Neural cell (in vitro differentiated cells): ENCODE data around the gene POMT1.

ENCODE experiments used
- EP300 ChIP-seq: fragments of 450-650 bp; conservative IDR thresholded peaks from 2 replicates; pipeline ENCODE4 v1.6.1; 2014; ENCODE audit warnings: antibody characterized with exemption, mild to moderate bottlenecking, moderate library complexity; ENCODE audit not compliant: poor library complexity, severe bottlenecking
- EZH2 ChIP-seq: fragments of 200-600, 300-800 bp; shearing (Covaris generic), sonication (generic); IDR thresholded peaks from 2 replicates; pipeline ENCODE4 v1.6.1; 2014; ENCODE audit warnings: antibody characterized with exemption, low read length, borderline replicate concordance, mild to moderate bottlenecking; ENCODE audit not compliant: insufficient read depth, poor library complexity, severe bottlenecking
- POLR2AphosphoS5 ChIP-seq: IDR thresholded peaks from 2 replicates; pipeline ENCODE4 v1.6.1; 2012
- RAD21 ChIP-seq: fragments of 450-650 bp; conservative IDR thresholded peaks from 2 replicates; pipeline ENCODE4 v1.6.1; 2014; ENCODE audit warnings: antibody characterized with exemption, mild to moderate bottlenecking, moderate library complexity
- TF ChIP-seq, protein P1 (sequence below): fragments of 450-650 bp; IDR thresholded peaks from 2 replicates; pipeline ENCODE4 v1.5.1; 2014; ENCODE audit warnings: antibody characterized with exemption, mild to moderate bottlenecking, moderate library complexity; ENCODE audit not compliant: poor library complexity, severe bottlenecking

DNA sequence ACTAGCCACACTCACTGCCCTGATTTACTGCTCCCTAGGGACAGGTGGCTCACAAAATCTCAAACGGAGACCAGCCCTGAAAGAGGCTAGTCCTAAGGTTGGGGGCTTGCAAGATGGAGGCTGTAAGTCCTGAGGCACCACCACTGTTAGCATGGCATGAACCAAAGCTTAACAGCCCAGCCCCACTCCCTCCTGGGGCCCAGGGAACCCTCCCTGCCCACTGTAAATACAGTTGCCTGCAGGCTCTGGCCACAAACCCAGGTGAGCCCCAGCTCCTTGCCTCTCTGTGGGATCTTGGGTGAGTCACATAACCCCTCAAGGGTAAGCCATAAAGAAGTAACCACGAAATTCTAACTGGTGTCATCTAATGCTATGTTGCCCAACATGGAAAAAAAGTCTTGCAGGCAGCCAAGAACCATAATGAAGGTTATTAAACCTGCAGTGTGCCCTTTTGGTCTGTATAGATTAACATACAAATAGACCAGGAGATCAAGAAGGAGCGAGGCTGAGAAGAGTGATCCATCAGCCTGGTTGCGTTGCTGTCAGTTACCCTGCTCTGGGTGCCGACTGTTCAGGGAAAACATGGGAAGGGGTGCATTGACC is 1.7 kb upstream of the POMT1 start:
- TF ChIP-seq, protein P1, sequence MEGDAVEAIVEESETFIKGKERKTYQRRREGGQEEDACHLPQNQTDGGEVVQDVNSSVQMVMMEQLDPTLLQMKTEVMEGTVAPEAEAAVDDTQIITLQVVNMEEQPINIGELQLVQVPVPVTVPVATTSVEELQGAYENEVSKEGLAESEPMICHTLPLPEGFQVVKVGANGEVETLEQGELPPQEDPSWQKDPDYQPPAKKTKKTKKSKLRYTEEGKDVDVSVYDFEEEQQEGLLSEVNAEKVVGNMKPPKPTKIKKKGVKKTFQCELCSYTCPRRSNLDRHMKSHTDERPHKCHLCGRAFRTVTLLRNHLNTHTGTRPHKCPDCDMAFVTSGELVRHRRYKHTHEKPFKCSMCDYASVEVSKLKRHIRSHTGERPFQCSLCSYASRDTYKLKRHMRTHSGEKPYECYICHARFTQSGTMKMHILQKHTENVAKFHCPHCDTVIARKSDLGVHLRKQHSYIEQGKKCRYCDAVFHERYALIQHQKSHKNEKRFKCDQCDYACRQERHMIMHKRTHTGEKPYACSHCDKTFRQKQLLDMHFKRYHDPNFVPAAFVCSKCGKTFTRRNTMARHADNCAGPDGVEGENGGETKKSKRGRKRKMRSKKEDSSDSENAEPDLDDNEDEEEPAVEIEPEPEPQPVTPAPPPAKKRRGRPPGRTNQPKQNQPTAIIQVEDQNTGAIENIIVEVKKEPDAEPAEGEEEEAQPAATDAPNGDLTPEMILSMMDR, result no peak
- TF ChIP-seq POLR2AphosphoS5 (no peak), RAD21 (no peak), EP300 (no peak), EZH2 (no peak)
